Measurements from ENCODE around the gene LIMS1. TPM values are rescaled to one million over a fixed set of nuclear protein-coding genes. Genes with fewer than 3 reads are reported as not detected.
"Not testable (repeated sequence)": the region's sequence is repeated elsewhere in the genome, so short reads cannot be mapped to it uniquely, and the experiment has no call there.

The LIMS1 gene
- total RNA-seq, 6 donors from 2014 or later: 51.3 to 148 (median 87.7) TPM

GRCh38 chr2:108652187-108652931 is 118.1 kb downstream of the LIMS1 start:
- not testable (repeated sequence) for H3K9me3 ChIP-seq, H3K27me3 ChIP-seq, H3K4me3 ChIP-seq, H3K36me3 ChIP-seq, H3K4me1 ChIP-seq
- 42 to 44% methylated on average over 7 of the region's 7 CpGs for WGBS, 2 donors
- peak in 1 of 2 donors; percentile 72 for DNase-seq
- peak; percentile 80 to 83 for ATAC-seq (ENCODE audit: low FRiP score in 2 of 2)
- TF ChIP-seq POLR2AphosphoS5 (IDR thresholded peaks at IDR 0.05) (peak; percentile 52 to 81), EP300 (IDR thresholded peaks at IDR 0.05) (peak in 1 of 4 donors; percentile 69)
- peak overlapping the region; percentile 39 to 70 (median 52) for H3K27ac ChIP-seq

GRCh38 chr2:108653425-108653824 is 119.2 kb downstream of the LIMS1 start:
- not testable (repeated sequence) for H3K4me3 ChIP-seq, H3K9me3 ChIP-seq, H3K27ac ChIP-seq, H3K36me3 ChIP-seq, DNase-seq, H3K4me1 ChIP-seq, H3K27me3 ChIP-seq
- 88% methylated on average over 1 of the region's 8 CpGs; no CpG with 5 or more reads in 1 of the 2 donors for WGBS, 2 donors
- peak in 1 of 2 donors; percentile 2 for ATAC-seq (ENCODE audit: low FRiP score in 2 of 2)

GRCh38 chr2:108653849-108654248 is 119.6 kb downstream of the LIMS1 start:
- not testable (repeated sequence) for DNase-seq; ATAC-seq (ENCODE audit: low FRiP score in 2 of 2)
- peak overlapping the region in 2 of 4 donors; percentile 17 to 56 for H3K27ac ChIP-seq

GRCh38 chr2:108654521-108655125 is 120.4 kb downstream of the LIMS1 start:
- not testable (repeated sequence) for H3K4me1 ChIP-seq, H3K4me3 ChIP-seq, H3K9me3 ChIP-seq, H3K36me3 ChIP-seq, H3K27me3 ChIP-seq
- WGBS, 2 donors: 67% methylated on average over 3 of the region's 13 CpGs; no CpG with 5 or more reads in 1 of the 2 donors
- TF ChIP-seq POLR2AphosphoS5 (IDR thresholded peaks at IDR 0.05): peak; percentile 12 to 37
- peak; percentile 81 to 90 for ATAC-seq (ENCODE audit: low FRiP score in 2 of 2)
- peak in 1 of 2 donors; percentile 81 for DNase-seq
- peak overlapping the region in 3 of 4 donors; percentile 17 to 56 (median 40) for H3K27ac ChIP-seq

More at GRCh38 chr2:108653849-108654248, 119.6 kb downstream of the LIMS1 start:
- not testable (repeated sequence) for H3K4me1 ChIP-seq, H3K4me3 ChIP-seq, H3K9me3 ChIP-seq, H3K36me3 ChIP-seq, H3K27me3 ChIP-seq
- WGBS, 2 donors: 34 to 55% methylated on average over 4 to 5 of the region's 6 CpGs

DNA sequence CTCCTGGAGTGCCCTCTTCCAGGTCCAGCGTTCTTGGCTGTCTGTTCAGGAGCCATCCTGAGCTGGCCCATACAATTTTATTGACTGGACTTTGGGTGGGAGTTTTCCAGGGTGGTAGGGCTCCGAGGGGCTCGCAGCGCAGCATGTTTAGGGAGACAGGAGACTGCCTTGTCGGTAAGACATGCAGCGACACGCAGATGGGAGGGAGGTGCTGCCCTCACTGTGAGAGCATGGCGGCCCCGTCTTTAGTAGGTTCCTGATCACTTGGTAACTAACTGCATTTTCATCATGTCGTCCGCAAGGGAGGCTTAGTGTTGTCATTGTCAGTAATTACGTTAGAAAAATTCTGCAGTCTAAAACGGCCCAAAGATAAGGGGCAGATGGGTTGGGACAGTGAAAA is 121.0 kb downstream of the LIMS1 start:
- H3K27ac ChIP-seq; H3K36me3 ChIP-seq; H3K4me3 ChIP-seq; H3K9me3 ChIP-seq; H3K27me3 ChIP-seq; DNase-seq; H3K4me1 ChIP-seq; ATAC-seq (ENCODE audit: low FRiP score in 2 of 2): not testable (repeated sequence)
- WGBS, 2 donors: no CpG with 5 or more reads among the region's 13 CpGs

GRCh38 chr2:108656282-108656681 is 122.0 kb downstream of the LIMS1 start:
- H3K4me3 ChIP-seq; H3K9me3 ChIP-seq; H3K4me1 ChIP-seq; H3K27ac ChIP-seq; ATAC-seq (ENCODE audit: low FRiP score in 2 of 2); H3K27me3 ChIP-seq; H3K36me3 ChIP-seq; DNase-seq: not testable (repeated sequence)

DNA sequence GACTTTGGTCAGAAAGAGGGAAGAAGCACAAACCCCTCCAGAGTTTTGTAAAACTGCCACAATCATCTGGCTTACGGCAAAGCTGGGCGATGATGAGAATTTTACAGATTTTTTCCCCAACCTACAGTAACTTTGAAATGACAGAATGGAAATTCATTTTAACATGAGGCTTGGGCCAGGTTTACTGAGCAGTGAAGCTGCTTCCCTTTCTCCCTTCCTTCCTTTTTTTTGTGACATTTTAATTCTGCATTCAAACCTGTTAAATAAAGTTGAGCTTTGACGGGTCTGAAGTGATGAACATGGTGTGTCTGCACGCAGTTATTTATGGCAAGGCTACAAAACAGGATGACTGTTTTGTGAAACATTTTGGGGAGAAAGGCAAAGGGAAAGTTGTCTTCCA is 123.2 kb downstream of the LIMS1 start:
- not testable (repeated sequence) for H3K4me3 ChIP-seq; DNase-seq; H3K36me3 ChIP-seq; H3K27me3 ChIP-seq; ATAC-seq (ENCODE audit: low FRiP score in 2 of 2); H3K9me3 ChIP-seq; H3K4me1 ChIP-seq
- 45 to 66% methylated on average over 4 of the region's 4 CpGs for WGBS, 2 donors
- H3K27ac ChIP-seq: peak overlapping the region in 1 of 4 donors; percentile 14

GRCh38 chr2:108658553-108658952 is 124.3 kb downstream of the LIMS1 start:
- H3K27ac ChIP-seq; ATAC-seq (ENCODE audit: low FRiP score in 2 of 2); H3K27me3 ChIP-seq; H3K4me3 ChIP-seq; H3K9me3 ChIP-seq; DNase-seq; H3K36me3 ChIP-seq: not testable (repeated sequence)
- 76 to 87% methylated on average over 6 of the region's 7 CpGs for WGBS, 2 donors
- peaks cover 0 to 11% (median 8%) of the 10 kb centered on the region in 4 donors for H3K4me1 ChIP-seq

GRCh38 chr2:108661493-108661892 is 127.2 kb downstream of the LIMS1 start:
- not testable (repeated sequence) for ATAC-seq (ENCODE audit: low FRiP score in 2 of 2); H3K9me3 ChIP-seq; H3K27me3 ChIP-seq; H3K36me3 ChIP-seq; DNase-seq; H3K4me3 ChIP-seq
- Histone ChIP-seq H3K4me1 (peaks cover 0 to 11% (median 8%) of the 10 kb centered on the region in 4 donors), H3K27ac (peak overlapping the region in 2 of 4 donors; percentile 19 to 45)
- 66 to 94% methylated on average over 3 to 4 of the region's 4 CpGs for WGBS, 2 donors
